H1 (cell line): ENCODE data around the gene PCP4. TPM values are rescaled to one million over a fixed set of nuclear protein-coding genes. Genes with fewer than 3 reads are reported as not detected.

Experiments used
- CTCF ChIA-PET: fragments of 300-600 bp; sonication (Branson Sonifier 250); formaldehyde crosslinking; loops from one replicate; lab custom pipeline; 2021; ENCODE audit not compliant: partially characterized antibody; lab: Charles Lee
- POLR2A ChIA-PET: fragments of 300-600 bp; sonication (Branson Sonifier 250); formaldehyde crosslinking; loops from one replicate; lab custom pipeline; 2021; ENCODE audit warnings: inconsistent platforms; ENCODE audit not compliant: partially characterized antibody; lab: Charles Lee
- DNase-seq, 2 experiments: peaks; one replicate each; pipeline versions ENCODE4 v3.0.0 to v3.0.0-alpha.2; 2010 to 2022; ENCODE audit warnings: low spot score in 2 of 2, low read depth in 1 of 2, mixed read lengths in 1 of 2
- FAIRE-seq: peaks from 2 replicates; lab custom pipeline; 2011; peaks lifted over from hg19 to GRCh38; lab: Jason Lieb, UNC
- H2AFZ ChIP-seq: 2 replicates; pipeline ENCODE4 v1.8.1; 2012; ENCODE audit warnings: low read length, inconsistent platforms
- H2AK5ac ChIP-seq: 2 replicates; pipeline ENCODE4 v1.6.1; 2013; ENCODE audit warnings: low read depth, low read length
- H2BK120ac ChIP-seq: replicated peaks from 2 replicates; pipeline ENCODE3; 2013; ENCODE audit warnings: low read depth, low read length, inconsistent platforms
- H2BK12ac ChIP-seq: 2 replicates; pipeline ENCODE4 v1.6.1; 2013; ENCODE audit warnings: low read depth, low read length
- H2BK15ac ChIP-seq: 2 replicates; pipeline ENCODE4 v1.6.1; 2013; ENCODE audit warnings: low read length
- H2BK20ac ChIP-seq: 2 replicates; pipeline ENCODE4 v1.6.1; 2013; ENCODE audit warnings: low read length
- H2BK5ac ChIP-seq: 2 replicates; pipeline ENCODE4 v1.6.1; 2013; ENCODE audit warnings: low read depth, low read length
- H3K14ac ChIP-seq: 2 replicates; pipeline ENCODE4 v1.6.1; 2013; ENCODE audit warnings: inconsistent platforms; ENCODE audit not compliant: insufficient read length
- H3K18ac ChIP-seq: 2 replicates; pipeline ENCODE4 v1.6.1; 2013; ENCODE audit warnings: low read length; ENCODE audit errors: extremely low read depth
- H3K23ac ChIP-seq: 2 replicates; pipeline ENCODE4 v1.6.1; 2013; ENCODE audit warnings: inconsistent platforms; ENCODE audit not compliant: insufficient read length
- H3K23me2 ChIP-seq: 2 replicates; pipeline ENCODE4 v1.6.1; 2013; ENCODE audit warnings: low read depth, low read length
- H3K27ac ChIP-seq: 2 replicates; pipeline ENCODE4 v1.6.1; 2011; ENCODE audit warnings: low read depth, low read length, inconsistent platforms
- H3K27me3 ChIP-seq, 4 experiments: replicated peaks in 1 of 4; 1 replicate in 1 of 4; 2 replicates in 3 of 4; pipeline versions ENCODE4 v1.6.1 to v1.8.1; 2011 to 2013; ENCODE audit warnings: low read length in 3 of 4, mild to moderate bottlenecking in 3 of 4, inconsistent platforms in 2 of 4, mixed read lengths in 2 of 4, moderate library complexity in 1 of 4; ENCODE audit not compliant: control insufficient read depth in 3 of 4, insufficient read depth in 3 of 4; ENCODE audit errors: extremely low read depth in 1 of 4
- H3K36me3 ChIP-seq, 4 experiments: 2 replicates each; pipeline versions ENCODE4 v1.6.1 to v1.8.1; 2011 to 2013; ENCODE audit warnings: mild to moderate bottlenecking in 4 of 4, low read length in 3 of 4, moderate library complexity in 2 of 4, control low read depth in 1 of 4, inconsistent platforms in 1 of 4; ENCODE audit not compliant: insufficient read depth in 4 of 4, control insufficient read depth in 2 of 4
- H3K4ac ChIP-seq: replicated peaks from 2 replicates; pipeline ENCODE3; 2013; ENCODE audit warnings: low read length, low read depth, mixed read lengths, inconsistent platforms; ENCODE audit not compliant: insufficient read length
- H3K4me1 ChIP-seq, 4 experiments: replicated peaks in 1 of 4; 1 replicate in 1 of 4; 2 replicates in 3 of 4; pipeline versions ENCODE4 v1.6.1 to v1.8.1; 2011 to 2013; ENCODE audit warnings: low read length in 3 of 4, inconsistent platforms in 2 of 4, mixed read lengths in 1 of 4; ENCODE audit not compliant: insufficient read depth in 4 of 4, control insufficient read depth in 3 of 4
- H3K4me2 ChIP-seq, 2 experiments: 2 replicates each; pipeline versions ENCODE4 v1.6.1 to v1.8.1; 2011 to 2013; ENCODE audit warnings: low read depth in 2 of 2, low read length in 2 of 2, control low read depth in 1 of 2, inconsistent platforms in 1 of 2, mild to moderate bottlenecking in 1 of 2; ENCODE audit not compliant: insufficient read depth in 1 of 2
- H3K4me3 ChIP-seq, 4 experiments: fragments of 200-600, 300-600 bp in 1 of 4; sonication (generic), shearing (Covaris generic), sonication (Bioruptor Twin) in 1 of 4; 2 replicates each; pipeline versions ENCODE4 v1.5.1 to v1.8.1; 2011 to 2016; ENCODE audit warnings: low read length in 4 of 4, low read depth in 3 of 4, control low read depth in 2 of 4, inconsistent platforms in 2 of 4, mild to moderate bottlenecking in 2 of 4, mixed read lengths in 1 of 4, moderate library complexity in 1 of 4; ENCODE audit not compliant: insufficient read depth in 2 of 4; ENCODE audit errors: extremely low read depth in 1 of 4
- H3K56ac ChIP-seq: replicated peaks from 2 replicates; pipeline ENCODE3; 2013; ENCODE audit warnings: low read depth, mild to moderate bottlenecking, mixed read lengths, low read length, inconsistent platforms; ENCODE audit not compliant: insufficient read length
- H3K79me1 ChIP-seq: 2 replicates; pipeline ENCODE4 v1.6.1; 2013; ENCODE audit warnings: low read depth, low read length, control low read depth
- H3K79me2 ChIP-seq, 2 experiments: 2 replicates each; pipeline versions ENCODE4 v1.6.1 to v1.8.1; 2012 to 2013; ENCODE audit warnings: low read length in 2 of 2, mild to moderate bottlenecking in 2 of 2, inconsistent platforms in 1 of 2; ENCODE audit not compliant: insufficient read depth in 2 of 2, control insufficient read depth in 1 of 2
- H3K9ac ChIP-seq, 4 experiments: replicated peaks in 1 of 4; 1 replicate in 1 of 4; 2 replicates in 3 of 4; pipeline versions ENCODE4 v1.6.1 to v1.8.1; 2011 to 2013; ENCODE audit warnings: low read depth in 3 of 4, low read length in 3 of 4, control low read depth in 2 of 4, mild to moderate bottlenecking in 2 of 4, moderate library complexity in 2 of 4, inconsistent platforms in 1 of 4; ENCODE audit errors: extremely low read depth in 1 of 4
- H3K9me3 ChIP-seq, 2 experiments: 2 replicates each; pipeline versions ENCODE4 v1.6.1 to v1.8.1; 2012 to 2013; ENCODE audit warnings: mild to moderate bottlenecking in 2 of 2, moderate library complexity in 2 of 2, control low read depth in 1 of 2, inconsistent platforms in 1 of 2, low read depth in 1 of 2, low read length in 1 of 2, mixed read lengths in 1 of 2; ENCODE audit not compliant: insufficient read depth in 2 of 2
- H4K20me1 ChIP-seq, 2 experiments: replicated peaks in 1 of 2; 2 replicates each; pipeline versions ENCODE3 to v1.8.1; 2011 to 2013; ENCODE audit warnings: inconsistent platforms in 2 of 2, low read length in 2 of 2, mild to moderate bottlenecking in 1 of 2; ENCODE audit not compliant: insufficient read depth in 2 of 2, control insufficient read depth in 1 of 2
- H4K5ac ChIP-seq: 2 replicates; pipeline ENCODE4 v1.6.1; 2013; ENCODE audit warnings: low read length, low read depth, mixed read lengths, inconsistent platforms; ENCODE audit not compliant: insufficient read length
- H4K8ac ChIP-seq: 2 replicates; pipeline ENCODE4 v1.8.0; 2013; ENCODE audit warnings: mild to moderate bottlenecking, moderate library complexity, low read length, inconsistent platforms; ENCODE audit not compliant: insufficient read depth; ENCODE audit errors: extremely low read depth
- H4K91ac ChIP-seq: replicated peaks from 2 replicates; pipeline ENCODE3; 2013; ENCODE audit warnings: low read length, mixed read lengths, inconsistent platforms; ENCODE audit not compliant: insufficient read length
- BACH1 ChIP-seq: IDR thresholded peaks from 2 replicates; pipeline ENCODE4 v1.6.1; 2012; ENCODE audit warnings: low read length, improper control_type of control experiment
- CBX8 ChIP-seq: fragments of 300-800, 300-1000 bp; sonication (generic); IDR thresholded peaks from 2 replicates; pipeline ENCODE4 v1.7.1; 2016; ENCODE audit warnings: low read depth, low read length, borderline replicate concordance
- CEBPB ChIP-seq: IDR thresholded peaks from 2 replicates; pipeline ENCODE4 v1.6.1; 2012; ENCODE audit warnings: low read depth, low read length
- CREB1 ChIP-seq: IDR thresholded peaks from 2 replicates; pipeline ENCODE4 v1.6.1; 2012; ENCODE audit warnings: inconsistent platforms
- HDAC2 ChIP-seq, 2 experiments: fragments of 300-600 bp in 1 of 2; sonication (generic) in 1 of 2; IDR thresholded peaks; 2 replicates each; pipeline ENCODE4 v1.6.1; 2011 to 2012; ENCODE audit warnings: low read depth in 2 of 2, low read length in 2 of 2, mild to moderate bottlenecking in 2 of 2, moderate library complexity in 2 of 2, borderline replicate concordance in 1 of 2, inconsistent platforms in 1 of 2
- HDAC6 ChIP-seq: IDR thresholded peaks from one replicate; pipeline ENCODE4 v1.7.1; 2012; ENCODE audit warnings: low read depth, mild to moderate bottlenecking, inconsistent platforms, low read length, moderate library complexity
- POLR2A ChIP-seq, 2 experiments: IDR thresholded peaks; 1 replicate in 1 of 2; 2 replicates in 1 of 2; pipeline ENCODE4 v1.6.1; 2011; ENCODE audit warnings: low read depth in 2 of 2, low read length in 2 of 2, mild to moderate bottlenecking in 2 of 2; ENCODE audit errors: control extremely low read depth in 1 of 2
- POLR2AphosphoS5 ChIP-seq: IDR thresholded peaks from 2 replicates; pipeline ENCODE4 v1.6.1; 2011; ENCODE audit warnings: low read depth, low read length
- RFX5 ChIP-seq: IDR thresholded peaks from 2 replicates; pipeline ENCODE4 v1.6.1; 2011; ENCODE audit warnings: low read depth, low read length, improper control_type of control experiment, borderline replicate concordance
- SAP30 ChIP-seq: fragments of 300-600 bp; sonication (generic); IDR thresholded peaks from 2 replicates; pipeline ENCODE4 v1.7.1; 2012; ENCODE audit warnings: low read length, moderate library complexity, mild to moderate bottlenecking, inconsistent platforms; ENCODE audit not compliant: insufficient read depth, insufficient replicate concordance
- SP4 ChIP-seq: IDR thresholded peaks from 2 replicates; pipeline ENCODE4 v1.6.1; 2012; ENCODE audit warnings: low read length, inconsistent platforms
- TBP ChIP-seq: IDR thresholded peaks from 2 replicates; pipeline ENCODE4 v1.6.1; 2011; ENCODE audit warnings: low read depth, low read length, improper control_type of control experiment
- WGBS, 2 experiments: shearing (Covaris generic) in 1 of 2; methylation state at CpG; one replicate each; pipeline versions ENCODE4 v1.1.6 to v1.1.7; 2013 to 2015; ENCODE audit warnings: low lambda C conversion rate in 2 of 2, mixed read lengths in 2 of 2, inconsistent platforms in 1 of 2, low coverage in 1 of 2, missing lambda C conversion rate in 1 of 2; ENCODE audit not compliant: insufficient replicate concordance in 2 of 2, insufficient coverage in 1 of 2, insufficient read length in 1 of 2; ENCODE audit errors: extremely low coverage in 1 of 2, missing lambda C conversion rate in 1 of 2; 5-methylcytosine and 5-hydroxymethylcytosine counted together
- polyA plus RNA-seq, 7 experiments: library from polyadenylated mRNA; depleted of rRNA in 3 of 7; stranded (reverse) in 5 of 7; unstranded in 2 of 7; fragments of >200 nt in 5 of 7; fragments of 200-250 nt in 2 of 7; gene quantifications; 1 replicate in 5 of 7; 2 replicates in 1 of 7; 4 replicates in 1 of 7; pipeline versions ENCODE4 v1.2.1 to v1.2.3, GENCODE V29; 2011 to 2013; ENCODE audit warnings: missing spikeins in 2 of 7, mixed read lengths in 2 of 7
- total RNA-seq: library from RNA; stranded (reverse); fragmentation: NEBNext Ultra II Directional; extraction: Animal tissue kit (Norgen Biotek cat#: 25700); gene quantifications from 2 replicates; pipeline ENCODE4 v1.2.1, GENCODE V29; 2021
- TF ChIP-seq, protein P1 (sequence below): IDR thresholded peaks from 2 replicates; pipeline ENCODE4 v1.6.1; 2011; ENCODE audit warnings: low read length, improper control_type of control experiment
- TF ChIP-seq, protein P2 (sequence below): IDR thresholded peaks from 2 replicates; pipeline ENCODE4 v1.6.1; 2012; ENCODE audit warnings: inconsistent platforms

Gene PCP4
- total and polyA plus RNA-seq, 2 of the 8 experiments (the other 6 are each of a cell fraction or from before 2014, with no cell fraction given) = 1.8 to 2.4 TPM

DNA sequence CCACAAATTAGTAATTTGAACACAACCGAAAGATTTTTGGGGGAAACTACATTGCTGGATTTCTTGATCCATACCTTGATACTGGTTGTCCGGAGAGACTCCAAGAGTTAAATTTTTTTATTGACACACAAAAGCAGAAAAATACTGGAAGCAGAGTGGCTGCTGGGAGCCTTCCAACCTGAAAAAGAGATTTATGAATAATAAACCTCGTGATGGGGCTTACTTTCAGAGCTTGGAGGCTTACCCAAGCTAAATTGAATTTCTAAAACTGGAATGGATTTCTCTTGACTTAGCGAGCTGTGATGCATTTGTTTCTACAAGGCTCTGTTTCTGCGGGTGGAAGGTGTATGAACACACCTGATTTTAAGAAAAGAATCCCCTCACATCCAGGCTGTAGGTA lies 35.7 kb downstream of the PCP4 start:
- ChIA-PET POLR2A (no interaction called here), CTCF (interaction anchor here (1.3 to 1.4 kb wide), 3 partner anchors 9 to 192 kb away, joined by 3 read pairs; partner anchors contain the start of gene PCP4)
- Histone ChIP-seq H3K4me2 (no peak overlapping the region), H4K8ac (no peak overlapping the region), H4K91ac (no peak overlapping the region), H3K14ac (no peak overlapping the region), H4K20me1 (no peaks in the 10 kb centered on the region), H2BK20ac (no peak overlapping the region), H3K23me2 (no peaks in the 10 kb centered on the region), H4K5ac (no peak overlapping the region), H3K79me1 (no peaks in the 10 kb centered on the region), H3K4ac (no peak overlapping the region), H3K79me2 (no peaks in the 10 kb centered on the region), H3K23ac (no peak overlapping the region), H2BK120ac (no peak overlapping the region), H2AK5ac (no peak overlapping the region), H3K27ac (no peak overlapping the region), H3K4me3 (no peak overlapping the region), H3K9me3 (no peaks in the 10 kb centered on the region), H2BK15ac (no peak overlapping the region), H3K4me1 (no peaks in the 10 kb centered on the region), H3K9ac (no peak overlapping the region), H2BK5ac (no peak overlapping the region), H3K56ac (no peak overlapping the region), H3K18ac (no peak overlapping the region), H2BK12ac (no peak overlapping the region), H3K27me3 (no peaks in the 10 kb centered on the region), H3K36me3 (no peaks in the 10 kb centered on the region), H2AFZ (no peak overlapping the region)
- FAIRE-seq (no peak), DNase-seq (no peak)
- WGBS, 2 experiments = 94% methylated on average over 5 of the region's 5 CpGs; no CpG with 5 or more reads in 1 of the 2 experiments
- no peak for TF ChIP-seq CEBPB
- TF ChIP-seq, protein P1, sequence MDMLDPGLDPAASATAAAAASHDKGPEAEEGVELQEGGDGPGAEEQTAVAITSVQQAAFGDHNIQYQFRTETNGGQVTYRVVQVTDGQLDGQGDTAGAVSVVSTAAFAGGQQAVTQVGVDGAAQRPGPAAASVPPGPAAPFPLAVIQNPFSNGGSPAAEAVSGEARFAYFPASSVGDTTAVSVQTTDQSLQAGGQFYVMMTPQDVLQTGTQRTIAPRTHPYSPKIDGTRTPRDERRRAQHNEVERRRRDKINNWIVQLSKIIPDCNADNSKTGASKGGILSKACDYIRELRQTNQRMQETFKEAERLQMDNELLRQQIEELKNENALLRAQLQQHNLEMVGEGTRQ = no peak
- TF ChIP-seq CREB1 = no peak
- TF ChIP-seq TBP = no peak
- TF ChIP-seq HDAC6 = no peak
- no peak for TF ChIP-seq SAP30
- no peak for TF ChIP-seq RFX5
- TF ChIP-seq POLR2A (IDR thresholded peaks at IDR 0.05; ENCODE audit: control extremely low read depth in 1 of 2, low read depth in 2 of 2, low read length in 2 of 2) = no peak
- no peak for TF ChIP-seq BACH1
- TF ChIP-seq HDAC2 (IDR thresholded peaks at IDR 0.05; ENCODE audit: borderline replicate concordance in 1 of 2, low read depth in 2 of 2, low read length in 2 of 2) = no peak
- no peak for TF ChIP-seq CBX8
- TF ChIP-seq, protein P2, sequence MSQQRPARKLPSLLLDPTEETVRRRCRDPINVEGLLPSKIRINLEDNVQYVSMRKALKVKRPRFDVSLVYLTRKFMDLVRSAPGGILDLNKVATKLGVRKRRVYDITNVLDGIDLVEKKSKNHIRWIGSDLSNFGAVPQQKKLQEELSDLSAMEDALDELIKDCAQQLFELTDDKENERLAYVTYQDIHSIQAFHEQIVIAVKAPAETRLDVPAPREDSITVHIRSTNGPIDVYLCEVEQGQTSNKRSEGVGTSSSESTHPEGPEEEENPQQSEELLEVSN = no peak
- TF ChIP-seq SP4 = no peak
- TF ChIP-seq POLR2AphosphoS5 = no peak
